Amniotic stem cell (primary cell): Measurements from ENCODE around the gene NUDT7.

Experiments used
- DNase-seq: peaks from one replicate; lab custom pipeline; 2025; lab: John Stamatoyannopoulos, UW

The NUDT7 gene

DNA sequence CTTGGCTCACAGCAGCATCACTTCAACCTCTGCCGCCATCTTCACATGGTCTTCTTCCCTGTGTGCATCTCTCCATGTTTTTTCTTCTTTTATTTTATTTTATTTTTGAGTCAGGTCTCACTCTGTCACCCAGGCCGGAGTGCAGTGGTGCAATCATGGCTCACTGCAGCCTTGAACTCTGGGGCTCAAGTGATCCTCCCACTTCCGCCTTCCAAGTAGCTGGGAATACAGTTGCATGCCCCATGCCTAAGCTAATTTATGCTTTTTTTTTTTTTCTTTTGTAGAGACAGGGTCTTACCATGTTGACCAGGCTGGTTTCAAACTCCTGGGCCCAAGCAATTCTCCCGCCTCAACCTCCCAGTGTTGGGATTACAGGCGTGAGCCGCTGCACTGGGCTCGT, 1.9 kb downstream of the NUDT7 start:
- DNase-seq = no peak

GRCh38 chr16:77729951-77730350, 7.6 kb downstream of the NUDT7 start:
- DNase-seq = no peak

GRCh38 chr16:77732241-77732946, 10.1 kb downstream of the NUDT7 start:
- DNase-seq = no peak

DNA sequence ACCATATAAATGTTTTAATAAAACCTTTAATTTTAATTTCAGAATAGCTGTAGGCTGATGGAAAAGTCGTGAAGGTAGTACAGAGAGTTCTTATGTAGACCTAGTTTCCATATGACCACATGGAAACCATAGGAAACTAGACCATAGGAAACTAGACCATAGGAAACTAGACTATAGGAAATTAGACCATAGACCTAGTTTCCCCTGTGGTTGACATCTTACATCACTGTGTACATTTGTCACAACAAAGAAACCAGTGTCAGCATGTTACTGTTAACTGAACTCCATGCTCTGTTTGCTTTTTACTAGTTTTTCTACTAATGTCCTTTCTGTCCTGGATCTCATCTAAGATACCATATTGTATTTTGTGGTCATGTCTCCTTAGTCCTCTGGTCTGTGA, 14.6 kb downstream of the NUDT7 start:
- DNase-seq = no peak

DNA sequence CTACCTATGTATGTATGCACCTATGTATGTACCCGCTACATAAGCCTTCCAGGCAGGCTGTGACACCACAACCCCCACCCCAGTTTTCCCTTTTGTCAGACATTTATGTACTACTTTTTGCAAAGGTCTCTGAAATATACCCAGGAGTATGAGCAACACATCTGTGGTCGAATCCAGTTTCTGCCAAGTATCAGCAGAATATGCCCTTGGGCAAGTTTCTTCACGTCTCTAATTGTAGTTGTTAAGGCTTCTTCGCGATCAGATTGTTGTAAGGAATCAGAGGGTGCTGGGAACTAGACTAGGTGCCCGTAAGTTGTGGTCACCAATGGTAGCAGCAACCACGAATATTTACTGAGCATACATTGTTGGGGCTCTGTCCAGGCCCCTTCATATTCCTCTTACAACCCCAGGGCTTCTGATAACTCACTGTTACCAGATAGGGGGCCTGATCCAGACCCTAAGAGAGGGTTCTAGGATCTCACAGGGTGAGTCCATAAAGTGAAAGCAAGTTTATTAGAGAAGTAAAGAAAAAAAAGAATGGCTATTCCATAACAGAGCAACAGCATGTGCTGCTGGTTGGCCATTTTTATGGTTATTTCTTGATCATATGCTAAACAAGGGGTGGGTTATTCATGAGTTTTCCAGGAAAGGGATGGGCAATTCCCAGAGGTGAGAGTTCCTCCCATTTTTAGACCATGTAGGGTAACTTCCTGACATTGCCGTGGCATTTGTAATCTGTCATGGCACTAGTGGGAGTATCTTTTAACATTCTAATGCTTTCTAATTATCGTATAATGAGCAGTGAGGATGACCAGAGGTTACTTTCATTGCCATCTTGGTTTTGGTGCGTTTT, 16.6 kb downstream of the NUDT7 start:
- no peak for DNase-seq

GRCh38 chr16:77739559-77739892, 17.2 kb downstream of the NUDT7 start:
- DNase-seq = no peak

- DNase-seq = no peak
Measured at GRCh38 chr16:77744141-77744540, 21.8 kb downstream of the NUDT7 start.

- DNase-seq = no peak
Measured at GRCh38 chr16:77745972-77746371, 23.7 kb downstream of the NUDT7 start.

GRCh38 chr16:77748421-77749005, 26.2 kb downstream of the NUDT7 start:
- no peak for DNase-seq

DNA sequence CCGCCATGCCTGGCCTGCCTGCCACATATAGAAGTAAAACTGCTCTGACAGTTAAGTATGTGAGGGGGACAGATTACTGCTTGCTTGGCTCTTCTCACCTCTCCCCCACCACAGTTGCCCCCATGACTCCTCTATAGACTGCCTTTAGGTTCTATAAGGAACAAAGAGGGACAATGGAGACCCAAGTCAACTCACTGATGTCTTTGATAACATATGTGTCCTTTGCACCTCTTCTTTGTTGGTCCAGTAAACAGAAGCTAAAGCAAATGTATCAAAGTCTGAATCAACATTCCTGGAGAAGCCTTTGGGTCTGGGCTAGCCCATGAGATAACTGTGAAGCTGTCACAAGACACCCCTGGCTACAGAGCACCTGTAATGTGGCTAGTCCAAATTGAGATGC, 27.1 kb downstream of the NUDT7 start:
- no peak for DNase-seq

- no peak for DNase-seq
Measured at GRCh38 chr16:77758046-77758445, 35.7 kb downstream of the NUDT7 start.

DNA sequence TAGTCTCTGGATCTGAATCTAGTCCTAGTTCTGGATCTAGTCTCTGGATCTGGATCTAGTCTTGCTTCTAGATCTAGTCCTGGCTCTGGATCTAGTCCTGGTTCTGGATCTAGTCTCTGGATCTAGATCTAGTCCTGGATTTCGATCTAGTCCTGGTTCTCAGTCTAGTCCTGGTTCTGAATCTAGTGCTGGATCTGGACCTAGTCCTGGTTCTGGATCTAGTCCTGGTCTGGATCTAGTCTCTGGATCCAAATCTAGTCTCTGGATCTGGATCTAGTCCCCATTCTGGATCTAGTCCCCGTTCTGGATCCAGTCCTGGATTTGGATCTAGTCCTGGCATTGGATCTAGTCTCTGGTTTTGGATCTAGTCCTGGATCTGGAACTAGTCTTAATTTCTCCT, 36.2 kb downstream of the NUDT7 start:
- DNase-seq = no peak

- no peak for DNase-seq
Measured at GRCh38 chr16:77759201-77759600, 36.9 kb downstream of the NUDT7 start.

GRCh38 chr16:77759821-77760220, 37.5 kb downstream of the NUDT7 start:
- no peak for DNase-seq

DNA sequence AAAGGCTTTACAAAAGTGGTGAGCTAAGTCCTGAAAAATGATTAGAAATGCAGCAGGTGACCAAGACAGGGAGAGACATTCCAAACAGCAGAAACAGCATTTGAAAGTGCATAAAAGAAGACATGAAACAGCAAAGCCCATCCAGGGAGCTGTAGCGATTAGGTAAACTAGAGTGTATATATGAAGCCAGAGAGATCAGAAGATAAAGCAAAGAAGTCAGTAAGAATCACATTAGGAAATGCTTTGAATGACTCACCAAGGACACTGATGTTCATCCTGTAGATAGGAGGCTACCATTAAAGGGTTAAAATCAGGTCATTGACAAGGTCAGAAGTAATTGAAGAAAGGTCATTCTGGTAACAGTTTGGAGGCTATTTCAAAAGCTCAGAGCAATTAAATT, 38.5 kb downstream of the NUDT7 start:
- no peak for DNase-seq

- DNase-seq = no peak
Measured at GRCh38 chr16:77761204-77761603, 38.9 kb downstream of the NUDT7 start.

DNA sequence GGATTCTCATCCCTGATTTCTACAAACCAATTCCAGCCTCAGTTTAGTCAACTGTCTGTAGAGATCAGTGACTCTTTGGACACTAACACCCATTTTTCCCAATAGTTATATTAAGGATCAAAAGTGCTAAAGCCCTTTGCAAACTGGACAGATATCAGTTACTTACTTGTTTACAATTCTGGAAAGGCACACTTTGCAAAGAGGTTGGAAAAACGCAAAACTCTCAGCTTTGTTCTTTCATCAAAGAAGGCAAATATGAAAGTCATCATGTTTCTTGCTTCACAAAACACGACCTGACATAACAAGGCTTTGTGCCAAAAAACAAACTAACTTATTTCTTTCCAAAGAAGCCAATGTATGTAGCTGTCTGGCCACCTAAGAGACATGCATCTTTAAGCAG, 39.9 kb downstream of the NUDT7 start:
- DNase-seq = no peak

DNA sequence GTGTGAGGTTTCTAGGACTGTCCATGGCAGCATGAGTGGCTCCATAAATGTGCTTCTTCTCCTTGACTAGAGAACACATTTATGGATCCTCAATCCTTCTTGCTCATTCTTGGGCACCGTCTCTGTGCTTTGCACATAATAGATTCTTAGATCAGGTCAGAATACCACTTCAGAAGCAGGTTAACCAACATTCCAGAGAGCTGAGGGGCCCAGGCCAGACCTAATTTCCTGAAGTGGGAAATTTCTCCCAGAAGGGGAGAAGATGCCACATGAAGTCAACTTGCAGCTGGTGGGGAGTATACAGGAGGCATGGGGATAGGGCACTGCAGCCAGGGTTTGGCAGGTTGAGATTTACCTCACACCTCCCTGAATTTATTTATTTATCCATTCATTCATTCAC, 41.7 kb downstream of the NUDT7 start:
- DNase-seq = no peak

DNA sequence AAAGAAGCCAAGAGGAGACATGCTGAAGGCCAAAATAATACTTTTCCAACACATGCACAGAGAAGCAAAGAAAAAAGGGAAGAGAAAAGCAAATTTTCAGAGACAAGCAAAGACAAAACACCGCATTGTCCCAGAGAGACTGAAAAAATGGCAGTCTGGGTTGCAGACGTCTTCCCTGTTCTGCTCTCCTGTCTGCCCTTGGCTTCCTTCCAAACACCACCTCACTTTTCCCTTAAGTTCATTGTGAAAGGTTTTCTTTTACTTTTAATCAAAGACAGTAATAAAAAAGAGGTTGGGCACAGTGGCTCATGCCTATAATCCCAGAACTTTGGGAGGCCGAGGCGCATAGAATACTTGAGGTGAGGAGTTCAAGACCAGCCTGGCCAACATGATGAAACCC, 44.9 kb downstream of the NUDT7 start:
- DNase-seq = no peak

DNA sequence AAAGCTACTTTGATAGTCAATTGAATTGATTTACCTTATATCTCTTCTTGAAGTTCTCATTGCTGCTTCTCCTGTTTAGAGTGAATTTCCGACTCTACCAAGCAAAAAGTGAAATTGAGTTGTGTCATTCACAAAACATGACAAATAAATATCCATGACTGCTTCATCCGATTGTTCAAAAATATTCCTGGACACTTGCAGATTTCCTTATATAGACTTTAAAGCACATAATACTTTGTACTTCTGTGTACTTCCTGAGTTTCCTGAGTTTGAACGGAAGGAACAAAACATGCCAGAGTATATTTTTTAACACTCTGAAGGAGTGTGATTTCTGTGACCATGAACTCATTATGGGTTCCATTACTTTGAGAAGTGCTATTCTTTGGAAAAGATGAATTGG, 45.5 kb downstream of the NUDT7 start:
- no peak for DNase-seq

DNA sequence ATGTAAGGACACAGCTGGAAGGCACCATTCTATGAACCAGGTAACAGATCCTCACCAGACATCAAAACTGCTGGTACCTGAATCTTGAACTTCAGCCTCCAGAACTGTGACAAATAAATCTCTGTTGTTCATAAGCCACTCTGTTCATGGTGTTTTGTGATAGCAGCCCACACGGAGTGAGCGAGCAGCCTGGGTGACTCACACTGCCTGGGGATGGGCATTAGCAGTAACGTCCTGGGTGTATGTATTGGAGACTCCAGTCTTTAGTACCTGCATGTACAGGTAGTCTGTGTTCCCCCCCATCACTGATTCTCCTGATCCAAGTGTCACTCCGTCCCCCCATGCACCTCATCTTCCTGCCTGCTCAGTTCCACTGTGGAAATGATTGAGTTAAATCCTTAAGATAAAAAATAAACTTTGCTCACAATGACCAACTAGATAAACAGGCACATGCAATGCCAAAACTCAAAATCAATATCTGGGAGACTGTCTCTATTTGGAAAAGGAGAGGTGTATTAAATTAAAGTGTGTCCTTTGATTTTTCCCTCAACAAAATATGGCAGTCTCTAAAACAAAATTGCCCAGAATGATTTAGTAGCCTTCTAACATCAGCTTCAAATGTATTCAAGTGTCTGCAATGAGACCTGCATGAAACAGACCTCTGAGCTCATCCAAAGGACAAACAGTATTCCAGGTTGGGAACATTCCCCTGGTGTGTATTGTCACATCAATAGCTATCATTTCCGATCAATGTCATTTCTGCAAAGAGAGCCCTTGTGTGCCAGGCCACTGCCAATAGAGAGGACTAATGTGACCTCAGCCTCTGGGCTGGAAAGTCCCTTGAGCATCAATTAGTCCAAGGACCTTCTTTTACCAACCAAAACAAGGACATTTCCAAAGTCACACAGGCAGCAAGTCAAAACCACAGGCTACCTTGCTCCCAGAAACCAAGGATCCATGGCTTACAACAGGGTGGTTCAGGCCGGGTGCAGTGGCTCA, 53.9 kb downstream of the NUDT7 start:
- DNase-seq = no peak

- DNase-seq = no peak
Measured at GRCh38 chr16:77777745-77778144, 55.4 kb downstream of the NUDT7 start.
